ENCODE data around the gene ROBO4. TPM values are rescaled to one million over a fixed set of nuclear protein-coding genes. Genes with fewer than 3 reads are reported as not detected.

ROBO4 gene
- total and polyA plus RNA-seq, 2 donors (not counting 1 experiment from before 2014, with no cell fraction given): not detected

DNA sequence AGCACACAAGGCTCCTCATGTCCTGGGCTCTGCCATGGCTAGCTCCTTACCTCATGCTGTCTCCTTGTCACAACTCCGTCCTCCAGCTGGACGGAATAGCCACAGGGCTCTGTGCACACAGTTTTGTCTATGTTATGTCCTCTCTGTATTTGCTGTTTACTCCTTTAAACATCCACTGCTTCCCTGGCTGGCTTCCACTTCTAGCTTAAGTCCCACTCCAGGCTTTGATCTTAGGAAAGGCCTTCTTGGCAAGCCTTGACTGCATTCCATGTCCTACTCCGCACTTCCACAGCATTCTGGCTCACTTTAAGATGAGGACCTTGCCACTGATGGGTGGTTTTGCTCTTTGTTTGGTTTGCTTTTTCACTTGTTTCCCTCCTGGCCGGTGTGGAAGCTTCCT lies 55.4 kb downstream of the ROBO4 start:
- Histone ChIP-seq H4K20me1 (ENCODE audit: control insufficient read depth, insufficient read depth, low read length, poor library complexity, severe bottlenecking) (no peaks in the 10 kb centered on the region), H3K4me2 (replicated peaks; ENCODE audit: low read depth, low read length, poor library complexity, severe bottlenecking) (no peak overlapping the region), H3K4me1 (ENCODE audit: control insufficient read depth in 2 of 2, insufficient read depth in 2 of 2, low read length in 2 of 2) (peaks cover 14 to 37% of the 10 kb centered on the region in 2 donors), H3K27ac (ENCODE audit: low read length in 2 of 2) (no peak overlapping the region), H3K9me3 (ENCODE audit: control extremely low read depth in 1 of 3, control insufficient read depth in 2 of 3, insufficient read depth in 1 of 3, low read length in 2 of 3) (peaks cover 0 to 4% (median 0%) of the 10 kb centered on the region in 3 donors), H2AFZ (ENCODE audit: insufficient read depth, low read depth, low read length, poor library complexity, severe bottlenecking) (no peak overlapping the region), H3K27me3 (replicated peaks in 1 of 4; ENCODE audit: control extremely low read depth in 1 of 4, control insufficient read depth in 3 of 4, insufficient read depth in 4 of 4, low read length in 3 of 4) (peaks cover 0 to 89% (median 73%) of the 10 kb centered on the region in 4 experiments), H3K9ac (ENCODE audit: low read length) (no peak overlapping the region), H3K4me3 (ENCODE audit: control extremely low read depth in 1 of 5, extremely low read depth in 1 of 5, insufficient read depth in 1 of 5, low read depth in 2 of 5, low read length in 4 of 5) (no peak overlapping the region), H3K36me3 (replicated peaks in 1 of 2; ENCODE audit: control extremely low read depth in 1 of 2, control insufficient read depth in 1 of 2, extremely low read depth in 1 of 2, insufficient read depth in 2 of 2, low read length in 1 of 2) (no peaks in the 10 kb centered on the region), H3K79me2 (ENCODE audit: control insufficient read depth, insufficient read depth, low read length) (no peaks in the 10 kb centered on the region)
- Mint-ChIP-seq H3K4me1 (peaks cover 10% of the 10 kb centered on the region), H3K27ac (no peak overlapping the region), H3K4me3 (no peak overlapping the region), H3K27me3 (peaks cover 76% of the 10 kb centered on the region), H3K9me3 (ENCODE audit: insufficient read depth) (no peaks in the 10 kb centered on the region)
- ATAC-seq (ENCODE audit: low read depth): no peak
- 52% methylated on average over 3 of the region's 4 CpGs for WGBS (ENCODE audit: insufficient coverage)
- ChIA-PET CTCF (interaction anchor here (1.0 to 1.1 kb wide), 2 partner anchors 47 to 173 kb away, joined by 3 to 6 read pairs; no protein-coding TSS in a partner anchor), POLR2A (no interaction called here)
- intact Hi-C loops (cut with micrococcal nuclease): no loop called here
- no peak for TF ChIP-seq EZH2 (IDR thresholded peaks at IDR 0.05; ENCODE audit: borderline replicate concordance, insufficient read depth, low read depth, low read length, poor library complexity, severe bottlenecking)
- TF ChIP-seq, protein P1, sequence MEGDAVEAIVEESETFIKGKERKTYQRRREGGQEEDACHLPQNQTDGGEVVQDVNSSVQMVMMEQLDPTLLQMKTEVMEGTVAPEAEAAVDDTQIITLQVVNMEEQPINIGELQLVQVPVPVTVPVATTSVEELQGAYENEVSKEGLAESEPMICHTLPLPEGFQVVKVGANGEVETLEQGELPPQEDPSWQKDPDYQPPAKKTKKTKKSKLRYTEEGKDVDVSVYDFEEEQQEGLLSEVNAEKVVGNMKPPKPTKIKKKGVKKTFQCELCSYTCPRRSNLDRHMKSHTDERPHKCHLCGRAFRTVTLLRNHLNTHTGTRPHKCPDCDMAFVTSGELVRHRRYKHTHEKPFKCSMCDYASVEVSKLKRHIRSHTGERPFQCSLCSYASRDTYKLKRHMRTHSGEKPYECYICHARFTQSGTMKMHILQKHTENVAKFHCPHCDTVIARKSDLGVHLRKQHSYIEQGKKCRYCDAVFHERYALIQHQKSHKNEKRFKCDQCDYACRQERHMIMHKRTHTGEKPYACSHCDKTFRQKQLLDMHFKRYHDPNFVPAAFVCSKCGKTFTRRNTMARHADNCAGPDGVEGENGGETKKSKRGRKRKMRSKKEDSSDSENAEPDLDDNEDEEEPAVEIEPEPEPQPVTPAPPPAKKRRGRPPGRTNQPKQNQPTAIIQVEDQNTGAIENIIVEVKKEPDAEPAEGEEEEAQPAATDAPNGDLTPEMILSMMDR (IDR thresholded peaks at IDR 0.05): no peak
- peak; percentile 8 for DNase-seq

DNA sequence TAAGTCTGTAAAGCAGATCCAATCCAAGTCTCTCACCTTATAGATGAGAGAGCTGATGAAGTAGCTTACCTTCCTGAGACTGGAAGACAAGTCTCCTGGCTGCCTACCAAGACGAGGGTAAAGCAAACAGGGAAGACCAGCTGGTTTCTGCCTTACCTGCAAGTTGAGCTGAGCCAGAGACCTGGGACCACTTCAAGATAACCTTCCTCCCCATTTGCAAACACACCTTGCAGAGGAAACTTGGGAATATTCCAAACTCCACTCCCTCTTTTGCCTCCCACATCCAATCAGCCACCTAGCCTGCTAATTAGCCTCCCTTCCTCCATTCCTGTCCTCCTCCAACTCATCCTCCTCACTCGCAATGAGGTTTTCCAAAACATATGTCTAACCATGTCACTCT lies 55.8 kb downstream of the ROBO4 start:
- H3K9me3 ChIP-seq (ENCODE audit: control extremely low read depth in 1 of 3, control insufficient read depth in 2 of 3, insufficient read depth in 1 of 3, low read length in 2 of 3): peaks cover 0 to 4% (median 0%) of the 10 kb centered on the region in 3 donors
- DNase-seq (no peak), ATAC-seq (ENCODE audit: low read depth) (no peak)
- H3K27me3 ChIP-seq (replicated peaks in 1 of 4; ENCODE audit: control extremely low read depth in 1 of 4, control insufficient read depth in 3 of 4, insufficient read depth in 4 of 4, low read length in 3 of 4): peaks cover 0 to 85% (median 73%) of the 10 kb centered on the region in 4 experiments
- WGBS (ENCODE audit: insufficient coverage): 19% methylated on average over 2 of the region's 2 CpGs
- H2AFZ ChIP-seq (ENCODE audit: insufficient read depth, low read depth, low read length, poor library complexity, severe bottlenecking): no peak overlapping the region
- ChIA-PET POLR2A (no interaction called here), CTCF (interaction anchor here (1.0 to 1.1 kb wide), 2 partner anchors 47 to 173 kb away, joined by 3 to 6 read pairs; no protein-coding TSS in a partner anchor)
- H3K4me1 Mint-ChIP-seq: peaks cover 14% of the 10 kb centered on the region
- H3K4me2 ChIP-seq (replicated peaks; ENCODE audit: low read depth, low read length, poor library complexity, severe bottlenecking): no peak overlapping the region
- no peaks in the 10 kb centered on the region for H3K36me3 ChIP-seq (replicated peaks in 1 of 2; ENCODE audit: control extremely low read depth in 1 of 2, control insufficient read depth in 1 of 2, extremely low read depth in 1 of 2, insufficient read depth in 2 of 2, low read length in 1 of 2)
- H3K4me1 ChIP-seq (ENCODE audit: control insufficient read depth in 2 of 2, insufficient read depth in 2 of 2, low read length in 2 of 2): peaks cover 17 to 37% of the 10 kb centered on the region in 2 donors
- H3K4me3 ChIP-seq (ENCODE audit: control extremely low read depth in 1 of 5, extremely low read depth in 1 of 5, insufficient read depth in 1 of 5, low read depth in 2 of 5, low read length in 4 of 5): no peak overlapping the region
- H3K27ac Mint-ChIP-seq: no peak overlapping the region
- H3K27me3 Mint-ChIP-seq: peaks cover 77% of the 10 kb centered on the region
- no peaks in the 10 kb centered on the region for H4K20me1 ChIP-seq (ENCODE audit: control insufficient read depth, insufficient read depth, low read length, poor library complexity, severe bottlenecking)
- H3K27ac ChIP-seq (ENCODE audit: low read length in 2 of 2): no peak overlapping the region
- TF ChIP-seq, protein P1 (IDR thresholded peaks at IDR 0.05): no peak
- no peak for TF ChIP-seq EZH2 (IDR thresholded peaks at IDR 0.05; ENCODE audit: borderline replicate concordance, insufficient read depth, low read depth, low read length, poor library complexity, severe bottlenecking)
- intact Hi-C loops (cut with micrococcal nuclease): no loop called here
- no peaks in the 10 kb centered on the region for H3K9me3 Mint-ChIP-seq (ENCODE audit: insufficient read depth)
- H3K4me3 Mint-ChIP-seq: no peak overlapping the region
- H3K79me2 ChIP-seq (ENCODE audit: control insufficient read depth, insufficient read depth, low read length): no peaks in the 10 kb centered on the region
- H3K9ac ChIP-seq (ENCODE audit: low read length): no peak overlapping the region
